Liver (tissue), 9 donors: ENCODE results near the gene SEMA3C. TPM values are rescaled to one million over a fixed set of nuclear protein-coding genes. Genes with fewer than 3 reads are reported as not detected.

Experiments used
- DNase-seq: peaks from one replicate; pipeline ENCODE4 v3.0.0-alpha.2; 2017; ENCODE audit warnings: low spot score
- H3K27ac ChIP-seq, 2 donors: one replicate each; pipeline ENCODE4 v1.7.0; 2013; ENCODE audit warnings: inconsistent platforms in 2 of 2, low read length in 2 of 2, control low read depth in 1 of 2, low read depth in 1 of 2, mild to moderate bottlenecking in 1 of 2
- H3K27me3 ChIP-seq, 4 donors: one replicate each; pipeline versions ENCODE4 v1.6.1 to v1.7.0; 2013; ENCODE audit warnings: low read length in 3 of 4, inconsistent platforms in 1 of 4, mild to moderate bottlenecking in 1 of 4, moderate library complexity in 1 of 4; ENCODE audit not compliant: control insufficient read depth in 4 of 4, insufficient read depth in 4 of 4
- H3K36me3 ChIP-seq, 4 donors: one replicate each; pipeline versions ENCODE4 v1.6.1 to v1.7.0; 2013; ENCODE audit warnings: low read length in 3 of 4, mild to moderate bottlenecking in 3 of 4, low read depth in 1 of 4, moderate library complexity in 1 of 4; ENCODE audit not compliant: control insufficient read depth in 4 of 4, insufficient read depth in 3 of 4
- H3K4me1 ChIP-seq, 4 donors: one replicate each; pipeline versions ENCODE4 v1.6.1 to v1.7.0; 2013; ENCODE audit warnings: low read length in 3 of 4, mild to moderate bottlenecking in 3 of 4, moderate library complexity in 1 of 4; ENCODE audit not compliant: control insufficient read depth in 4 of 4, insufficient read depth in 4 of 4
- H3K4me3 ChIP-seq, 3 donors: one replicate each; pipeline versions ENCODE4 v1.6.1 to v1.7.0; 2013; ENCODE audit warnings: low read length in 3 of 3, control low read depth in 1 of 3, low read depth in 1 of 3, mild to moderate bottlenecking in 1 of 3
- H3K9ac ChIP-seq, 2 donors: one replicate each; pipeline ENCODE4 v1.7.0; 2013; ENCODE audit warnings: low read length in 2 of 2, mild to moderate bottlenecking in 2 of 2, moderate library complexity in 2 of 2, control low read depth in 1 of 2, low read depth in 1 of 2
- H3K9me3 ChIP-seq, 4 donors: one replicate each; pipeline versions ENCODE4 v1.6.1 to v1.7.0; 2013; ENCODE audit warnings: low read length in 3 of 4; ENCODE audit not compliant: control insufficient read depth in 4 of 4
- ATF3 ChIP-seq: IDR thresholded peaks from 2 replicates; pipeline ENCODE4 v1.6.1; 2016; ENCODE audit warnings: antibody characterized with exemption
- CTCF ChIP-seq: fragments of 150-350 bp; IDR thresholded peaks from 2 replicates; pipeline ENCODE4 v1.5.1; 2017; ENCODE audit warnings: improper control_type of control experiment, low read depth, low read length; ENCODE audit not compliant: missing input control
- GABPA ChIP-seq, 2 donors: IDR thresholded peaks in 1 of 2; conservative IDR thresholded peaks in 1 of 2; 2 replicates each; pipeline ENCODE4 v1.6.1; 2016; ENCODE audit warnings: antibody characterized with exemption in 2 of 2, mild to moderate bottlenecking in 1 of 2, moderate library complexity in 1 of 2
- HNF4A ChIP-seq, 2 donors: conservative IDR thresholded peaks; 2 replicates each; pipeline ENCODE4 v1.6.1; 2016; ENCODE audit warnings: antibody characterized with exemption in 2 of 2, mild to moderate bottlenecking in 2 of 2
- HNF4G ChIP-seq: IDR thresholded peaks from 2 replicates; pipeline ENCODE4 v1.6.1; 2016; ENCODE audit warnings: antibody characterized with exemption
- MAX ChIP-seq: IDR thresholded peaks from 2 replicates; pipeline ENCODE4 v1.6.1; 2016; ENCODE audit warnings: antibody characterized with exemption
- RAD21 ChIP-seq, 2 donors: IDR thresholded peaks; 2 replicates each; pipeline ENCODE4 v1.6.1; 2016; ENCODE audit warnings: antibody characterized with exemption in 2 of 2, mild to moderate bottlenecking in 2 of 2
- REST ChIP-seq: IDR thresholded peaks from 2 replicates; pipeline ENCODE4 v1.6.1; 2016; ENCODE audit warnings: antibody characterized with exemption, mild to moderate bottlenecking
- RXRA ChIP-seq, 2 donors: IDR thresholded peaks; 2 replicates each; pipeline ENCODE4 v1.6.1; 2017 to 2018; ENCODE audit warnings: antibody characterized with exemption in 2 of 2, mild to moderate bottlenecking in 1 of 2
- YY1 ChIP-seq: IDR thresholded peaks from 2 replicates; pipeline ENCODE4 v1.6.1; 2016; ENCODE audit warnings: antibody characterized with exemption, mild to moderate bottlenecking
- ZBTB33 ChIP-seq: IDR thresholded peaks from 2 replicates; pipeline ENCODE4 v1.6.1; 2016; ENCODE audit warnings: antibody characterized with exemption
- WGBS: extraction: QIAGEN DNeasy Blood & Tissue Kit; methylation state at CpG from one replicate; pipeline ENCODE4 v1.1.7; 2013; 5-methylcytosine and 5-hydroxymethylcytosine counted together
- polyA plus RNA-seq, 2 donors: library from polyadenylated mRNA; stranded (reverse) in 1 of 2; unstranded in 1 of 2; fragments of 200-250 nt in 1 of 2; fragments of >200 nt in 1 of 2; fragmentation: Nextera tagmentation in 1 of 2; extraction: Ambion mirVana in 1 of 2; gene quantifications; one replicate each; pipeline versions ENCODE4 v1.2.1 to v1.2.3, GENCODE V29; 2013 to 2015
- total RNA-seq, 2 donors: library from RNA; depleted of rRNA; stranded (reverse); fragments of >200 nt; gene quantifications; one replicate each; pipeline ENCODE4 v1.2.3, GENCODE V29; 2014
- donor health status: healthy.
- donor health status: healthy.
- donor health status: healthy.
- donor health status: healthy.
- donor health status: healthy.

Gene SEMA3C
- total and polyA plus RNA-seq, 4 donors, result 0.20 to 1.8 (median 0.64) TPM

- no peaks in the 10 kb centered on the region for H3K36me3 ChIP-seq
- no peak overlapping the region for H3K9ac ChIP-seq
- no peaks in the 10 kb centered on the region for H3K9me3 ChIP-seq
- no peak for DNase-seq
- H3K4me1 ChIP-seq, result peaks cover 9 to 18% (median 13%) of the 10 kb centered on the region in 4 donors
- no peak overlapping the region for H3K4me3 ChIP-seq
- WGBS, result 72% methylated on average over 3 of the region's 3 CpGs
- TF ChIP-seq CTCF, result peak; percentile 3
- TF ChIP-seq RAD21 (IDR thresholded peaks at IDR 0.05), result peak; percentile 51 to 54
- no peak for TF ChIP-seq GABPA (IDR thresholded peaks at IDR 0.05 in 1 of 2, conservative IDR thresholded peaks at IDR 0.05 in 1 of 2)
- TF ChIP-seq REST, result no peak
- no peak for TF ChIP-seq ZBTB33
- H3K27me3 ChIP-seq, result peaks cover 0 to 6% (median 1%) of the 10 kb centered on the region in 4 donors
- no peak overlapping the region for H3K27ac ChIP-seq
These were observed 1.8 kb downstream of the SEMA3C start for GRCh38 chr7:80916770-80917741.

GRCh38 chr7:80910228-80910627 lies 8.6 kb downstream of the SEMA3C start:
- H3K27ac ChIP-seq, result no peak overlapping the region
- H3K4me1 ChIP-seq, result no peaks in the 10 kb centered on the region
- H3K36me3 ChIP-seq, result no peaks in the 10 kb centered on the region
- no peak overlapping the region for H3K9ac ChIP-seq
- H3K4me3 ChIP-seq, result no peak overlapping the region
- H3K9me3 ChIP-seq, result no peaks in the 10 kb centered on the region
- H3K27me3 ChIP-seq, result peaks cover 0 to 6% (median 0%) of the 10 kb centered on the region in 4 donors
- 56% methylated on average over 1 of the region's 1 CpG for WGBS
- no peak for DNase-seq
- TF ChIP-seq HNF4A (conservative IDR thresholded peaks at IDR 0.05), result no peak
- no peak for TF ChIP-seq MAX
- TF ChIP-seq CTCF, result no peak
- TF ChIP-seq HNF4G, result no peak
- no peak for TF ChIP-seq GABPA (IDR thresholded peaks at IDR 0.05 in 1 of 2, conservative IDR thresholded peaks at IDR 0.05 in 1 of 2)
- no peak for TF ChIP-seq ZBTB33
- no peak for TF ChIP-seq RXRA (IDR thresholded peaks at IDR 0.05)
- no peak for TF ChIP-seq ATF3
- TF ChIP-seq REST, result no peak
- no peak for TF ChIP-seq YY1
